Activated CD4-positive, alpha-beta T cell treated with anti-CD3 and anti-CD28 coated beads, Interleukin-2, amount 50 U/mL, for 48 hours (primary cell): ENCODE measurements around the gene TUBB4B.

ENCODE experiments used
- DNase-seq, 2 experiments: peaks; one replicate each; pipeline ENCODE4 v3.0.0-alpha.2; 2020

Gene TUBB4B

GRCh38 chr9:137226338-137227053, 14.6 kb upstream of the TUBB4B start:
- DNase-seq: no peak

DNA sequence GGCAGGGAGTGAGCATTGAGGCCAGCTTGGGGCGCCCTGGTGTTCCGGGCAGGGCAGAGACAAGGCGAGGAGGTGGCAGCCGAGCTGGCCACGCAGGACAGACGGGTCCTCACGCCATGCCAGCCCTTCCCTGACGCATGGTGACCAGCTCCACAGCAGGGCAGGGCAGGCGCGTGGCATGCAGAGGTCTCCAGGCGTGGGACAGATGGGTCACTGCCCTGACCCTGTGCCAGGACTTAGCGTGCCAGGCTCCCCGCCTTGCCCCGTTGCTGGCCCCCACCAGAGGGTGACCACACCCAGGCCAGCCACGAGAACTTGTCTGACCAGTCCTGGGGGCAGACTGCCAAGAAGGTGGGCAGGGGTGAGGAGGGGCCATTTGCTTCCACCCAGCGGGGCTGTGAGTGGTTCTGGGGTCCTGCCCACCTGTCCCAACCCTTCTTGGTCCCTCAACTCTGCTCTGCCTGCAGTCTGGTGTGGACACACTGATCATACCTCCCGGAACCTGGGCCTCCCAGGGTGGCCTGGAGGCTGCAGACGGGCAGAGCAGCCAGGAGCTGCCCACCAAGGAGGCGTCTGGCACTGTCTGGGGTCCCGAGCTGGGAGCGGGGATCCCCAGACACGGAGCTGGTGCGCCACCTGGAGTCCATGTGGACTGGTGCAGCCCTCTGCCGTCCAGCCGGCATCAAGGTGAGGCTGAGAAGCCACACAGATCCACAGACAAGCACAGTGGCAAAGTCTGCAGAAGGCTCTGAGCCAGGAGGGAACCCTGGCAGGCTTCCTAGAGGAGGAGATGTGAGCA, 13.8 kb upstream of the TUBB4B start, which contains the start of gene RNF224:
TSS of gene RNF224 (plus strand) at position 449 of the 799 bp plus-strand sequence. CDS start 834 bp downstream, outside the sequence.
- DNase-seq: peak; percentile 83 to 87

GRCh38 chr9:137227853-137228505, 13.1 kb upstream of the TUBB4B start:
- DNase-seq: no peak

DNA sequence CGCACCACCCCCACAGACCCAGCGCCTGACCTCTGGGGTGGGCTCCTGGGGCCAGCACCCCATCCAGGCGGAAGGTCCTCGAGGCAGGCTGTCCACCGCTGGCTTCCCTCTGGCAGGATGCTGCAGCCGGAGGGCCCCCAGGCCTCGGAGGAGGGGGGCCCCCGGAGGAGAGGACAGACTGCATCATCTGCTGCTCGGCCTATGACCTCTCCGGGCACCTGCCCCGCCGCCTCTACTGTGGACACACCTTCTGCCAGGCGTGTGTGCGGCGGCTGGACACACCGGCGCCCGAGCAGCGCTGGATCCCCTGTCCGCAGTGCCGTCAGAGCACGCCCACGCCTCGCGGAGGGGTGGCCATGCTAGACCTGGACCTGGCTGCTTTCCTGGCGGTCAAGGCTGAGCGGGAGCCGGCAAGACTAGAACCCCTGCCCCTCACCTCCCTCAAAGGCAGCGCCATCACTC, 12.6 kb upstream of the TUBB4B start:
- DNase-seq: no peak

- no peak for DNase-seq
Observed at GRCh38 chr9:137228968-137229896, 11.9 kb upstream of the TUBB4B start.

- DNase-seq: no peak
Observed at GRCh38 chr9:137229903-137230704, 11.0 kb upstream of the TUBB4B start.

DNA sequence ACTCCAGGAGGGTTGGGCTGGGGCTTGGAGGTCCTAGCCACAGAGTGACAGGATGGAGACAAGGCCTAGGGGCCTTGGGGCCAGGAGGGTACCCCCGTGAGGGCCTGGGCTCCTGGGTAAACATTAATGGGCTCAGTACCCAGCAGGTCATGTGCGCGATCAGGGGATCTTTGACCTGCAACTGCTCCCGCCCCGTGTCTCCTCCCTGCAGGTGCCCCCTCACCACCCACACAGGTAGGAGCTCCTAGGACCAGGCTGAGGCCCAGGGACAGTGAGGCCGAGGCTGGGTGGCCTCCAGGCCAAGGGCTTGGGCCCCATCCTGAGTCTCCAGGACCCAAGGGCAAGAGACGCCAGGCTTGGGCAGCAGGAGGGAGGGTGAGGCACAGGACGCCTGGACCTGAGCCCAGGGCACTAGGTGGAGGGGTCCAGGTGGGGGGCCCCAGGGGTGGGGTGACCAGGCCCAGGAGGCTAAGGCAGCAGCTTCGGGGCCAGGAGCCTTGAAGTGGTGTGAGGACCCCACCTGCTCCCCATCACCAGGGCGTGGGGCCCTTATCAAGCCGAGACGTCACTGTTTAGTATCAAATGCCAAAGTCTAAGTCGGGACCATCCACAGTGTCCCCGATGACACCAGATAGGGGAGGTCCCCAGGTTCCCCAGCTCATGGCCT, 10.2 kb upstream of the TUBB4B start, which contains the start of gene SLC34A3:
TSS of gene SLC34A3 (plus strand) at position 197 of the 667 bp plus-strand sequence. CDS start 802 bp downstream, outside the sequence.
- DNase-seq: no peak

DNA sequence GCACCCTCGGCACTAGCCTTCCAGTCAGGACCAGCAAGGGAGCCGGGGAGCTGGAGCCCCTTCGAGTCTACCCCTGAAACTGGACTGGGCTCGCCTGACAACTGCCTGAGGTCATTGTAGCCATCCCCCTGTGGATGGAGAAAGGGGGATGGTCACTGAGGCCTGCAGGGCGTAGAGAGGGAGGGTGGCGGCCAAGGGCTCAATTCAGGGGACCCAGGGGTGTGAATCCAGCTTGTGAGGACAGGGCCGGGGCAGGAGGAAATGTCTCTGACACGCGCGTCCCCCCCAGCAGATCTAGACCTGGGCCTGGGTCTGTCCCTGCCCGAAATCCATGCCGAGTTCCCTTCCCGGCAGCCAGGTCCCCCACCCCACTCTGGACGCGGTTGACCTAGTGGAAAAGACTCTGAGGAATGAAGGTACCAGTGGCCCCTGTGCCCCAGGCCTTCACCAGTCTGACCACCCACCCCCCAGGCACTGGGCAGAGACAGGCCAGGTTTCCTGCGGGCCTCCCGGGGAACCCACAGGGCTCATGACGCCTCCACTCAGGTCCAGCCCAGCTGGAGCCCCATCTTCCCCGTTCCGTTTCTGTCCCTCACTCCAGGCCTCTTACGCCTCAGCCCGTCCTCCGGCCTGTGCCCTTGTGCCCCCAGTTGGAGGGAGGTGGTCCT, 9.6 kb upstream of the TUBB4B start:
- DNase-seq: no peak

GRCh38 chr9:137232101-137232500, 9.0 kb upstream of the TUBB4B start:
- DNase-seq: no peak

DNA sequence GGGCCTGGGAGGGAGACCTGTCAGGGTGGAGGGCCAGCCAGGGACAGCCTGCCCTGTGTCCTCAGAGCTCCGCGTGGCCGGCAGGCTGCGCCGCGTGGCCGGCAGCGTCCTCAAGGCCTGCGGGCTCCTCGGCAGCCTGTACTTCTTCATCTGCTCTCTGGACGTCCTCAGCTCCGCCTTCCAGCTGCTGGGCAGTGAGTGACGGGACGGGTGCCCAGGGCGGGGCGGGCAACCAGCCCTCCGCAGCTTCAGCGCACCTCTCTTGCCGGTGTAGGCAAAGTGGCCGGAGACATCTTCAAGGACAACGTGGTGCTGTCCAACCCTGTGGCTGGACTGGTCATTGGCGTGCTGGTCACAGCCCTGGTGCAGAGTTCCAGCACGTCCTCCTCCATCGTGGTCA, 8.6 kb upstream of the TUBB4B start:
- DNase-seq: no peak

DNA sequence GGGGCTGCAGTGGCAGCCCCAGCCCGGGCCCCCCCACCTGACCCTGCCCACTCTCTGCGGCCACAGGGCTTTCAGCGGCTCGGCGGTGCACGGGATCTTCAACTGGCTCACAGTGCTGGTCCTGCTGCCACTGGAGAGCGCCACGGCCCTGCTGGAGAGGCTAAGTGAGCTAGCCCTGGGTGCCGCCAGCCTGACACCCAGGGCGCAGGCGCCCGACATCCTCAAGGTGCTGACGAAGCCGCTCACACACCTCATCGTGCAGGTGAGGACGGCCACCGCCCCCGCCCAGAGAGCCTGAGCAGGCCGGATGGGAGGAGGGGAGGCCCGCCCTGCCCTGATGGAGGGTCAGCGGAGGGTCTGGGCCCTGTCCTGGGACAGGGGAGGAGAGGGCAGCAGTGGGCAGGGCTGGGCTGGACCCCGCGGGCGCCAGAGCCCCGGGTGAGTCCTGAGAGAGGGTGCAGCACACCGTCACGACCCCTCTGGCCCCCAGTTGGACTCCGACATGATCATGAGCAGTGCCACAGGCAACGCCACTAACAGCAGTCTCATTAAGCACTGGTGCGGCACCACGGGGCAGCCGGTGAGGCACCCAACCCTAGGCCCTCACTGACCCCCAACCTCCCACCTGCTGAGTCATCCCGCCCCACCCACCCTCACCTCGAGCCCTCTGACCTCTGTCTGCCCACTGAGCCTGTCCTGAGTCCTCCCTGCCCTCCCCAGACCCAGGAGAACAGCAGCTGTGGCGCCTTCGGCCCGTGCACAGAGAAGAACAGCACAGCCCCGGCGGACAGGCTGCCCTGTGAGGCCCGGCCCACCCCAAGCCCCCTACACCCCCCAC, 7.7 kb upstream of the TUBB4B start:
- no peak for DNase-seq

GRCh38 chr9:137234055-137234697, 6.9 kb upstream of the TUBB4B start:
- DNase-seq: no peak

DNA sequence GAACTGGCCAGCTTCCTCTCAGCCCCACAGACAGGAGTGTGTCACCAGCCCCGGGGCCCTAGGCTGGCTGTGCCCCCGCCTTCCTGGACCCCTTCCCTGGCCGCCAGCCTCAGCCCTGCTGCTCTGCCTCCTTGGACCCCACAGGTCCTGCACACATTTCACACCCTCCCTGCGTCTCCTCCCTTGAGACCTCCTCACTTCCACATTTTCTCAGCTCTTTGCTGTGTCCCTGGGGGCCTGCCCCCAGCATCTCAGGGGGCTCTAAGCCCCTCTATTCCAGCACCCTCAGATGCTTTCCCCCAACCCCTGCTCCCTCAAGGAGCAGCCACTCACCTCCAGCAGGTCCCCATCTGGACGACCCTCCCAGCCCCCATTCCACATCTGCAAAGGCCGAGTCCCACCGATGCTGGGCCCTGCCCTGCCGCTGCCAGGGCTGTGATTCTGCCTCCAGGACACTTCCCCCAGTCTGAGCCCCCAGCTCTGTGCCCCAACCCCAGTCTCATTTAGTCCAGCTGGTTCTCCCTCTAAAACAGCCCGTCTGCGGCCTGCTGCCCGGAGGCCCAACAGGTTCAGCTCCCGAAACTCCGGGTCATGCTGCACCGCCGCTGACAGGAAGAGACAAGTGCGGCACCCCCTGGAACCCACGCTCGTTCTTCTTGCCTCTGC, 6.2 kb upstream of the TUBB4B start:
- no peak for DNase-seq

- DNase-seq: no peak
Observed at GRCh38 chr9:137235424-137236237, 5.5 kb upstream of the TUBB4B start.

DNA sequence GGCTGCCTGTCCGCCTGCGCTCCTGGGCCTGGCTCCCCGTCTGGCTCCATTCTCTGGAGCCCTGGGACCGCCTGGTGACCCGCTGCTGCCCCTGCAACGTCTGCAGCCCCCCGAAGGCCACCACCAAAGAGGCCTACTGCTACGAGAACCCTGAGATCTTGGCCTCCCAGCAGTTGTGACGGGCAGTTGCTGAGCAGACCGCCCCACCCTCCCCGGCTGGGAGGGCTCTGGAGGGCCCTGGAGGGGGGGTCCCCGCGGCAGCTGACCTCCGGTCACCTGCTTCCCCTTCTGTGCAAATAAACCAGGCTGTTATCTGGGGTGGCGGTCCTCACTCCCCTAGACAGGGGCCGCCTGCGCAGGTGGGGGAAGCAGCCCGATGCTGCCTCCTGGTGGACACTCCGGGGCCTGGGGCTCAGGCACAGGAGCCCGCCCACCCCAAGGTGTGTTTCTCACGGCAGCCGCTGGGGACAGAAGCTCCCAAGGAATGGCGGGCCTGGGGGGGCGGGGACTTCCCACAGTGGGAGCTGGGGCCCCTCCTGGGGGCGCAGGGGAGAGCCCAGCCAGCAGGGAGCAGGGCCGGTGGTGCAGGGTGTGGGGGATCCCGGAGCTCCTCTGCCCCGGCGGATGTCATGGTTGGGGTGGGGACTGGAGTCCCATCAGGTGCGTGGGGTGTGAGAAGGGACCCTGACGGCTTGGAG, 4.7 kb upstream of the TUBB4B start:
- DNase-seq: peak; percentile 95

DNA sequence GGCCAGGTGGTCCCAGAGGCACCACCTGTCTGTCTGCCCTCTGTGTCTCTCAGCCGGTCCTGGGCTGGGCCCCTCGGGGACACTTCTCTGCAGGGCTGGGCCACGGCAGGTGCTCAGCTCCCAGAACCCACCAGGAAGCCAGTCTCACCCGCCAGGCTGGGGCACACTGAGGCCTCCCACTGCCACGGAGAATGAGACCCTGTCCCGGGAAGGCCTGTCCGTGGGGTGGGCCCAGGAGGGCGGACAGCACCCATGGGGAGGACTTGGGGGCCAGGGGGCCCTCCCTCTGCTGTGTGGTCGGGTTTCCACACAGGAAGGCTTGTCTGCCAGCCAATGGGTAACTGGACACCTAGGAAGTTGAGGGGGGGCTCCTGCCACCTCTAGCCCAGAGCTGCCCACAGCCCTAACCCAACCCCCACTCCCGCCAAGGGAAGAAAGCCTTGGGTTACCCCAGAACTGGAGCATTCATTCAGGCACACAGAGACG, 4.1 kb upstream of the TUBB4B start:
- DNase-seq: no peak
